Kidney epithelial cell (primary cell): ENCODE data around the gene DENND11. TPM values are rescaled to one million over a fixed set of nuclear protein-coding genes. Genes with fewer than 3 reads are reported as not detected.

ENCODE experiments used
- DNase-seq: peaks from one replicate; pipeline ENCODE4 v3.0.0-alpha.2; 2010; ENCODE audit warnings: low read depth
- H3K27me3 ChIP-seq: 2 replicates; pipeline ENCODE4 v1.6.0; 2011; ENCODE audit warnings: low read length; ENCODE audit not compliant: control insufficient read depth, insufficient read depth
- H3K36me3 ChIP-seq: 2 replicates; pipeline ENCODE4 v1.5.1; 2011; ENCODE audit warnings: low read length; ENCODE audit not compliant: control insufficient read depth, insufficient read depth
- H3K4me3 ChIP-seq: 2 replicates; pipeline ENCODE4 v1.5.1; 2011; ENCODE audit warnings: low read depth, mild to moderate bottlenecking, control low read depth, low read length
- total RNA-seq: library from RNA; depleted of rRNA; stranded (reverse); fragments of >200 nt; gene quantifications from 2 replicates; pipeline ENCODE4 v1.2.3, GENCODE V29; 2015
- TF ChIP-seq, protein P1 (sequence below): IDR thresholded peaks from 2 replicates; pipeline ENCODE4 v1.5.1; 2011; ENCODE audit warnings: mild to moderate bottlenecking, moderate library complexity, low read length, control low read depth, inconsistent platforms; ENCODE audit not compliant: insufficient read depth, poor library complexity, severe bottlenecking

Gene DENND11
- total RNA-seq, 1 donor from 2014 or later: 17.0 TPM

DNA sequence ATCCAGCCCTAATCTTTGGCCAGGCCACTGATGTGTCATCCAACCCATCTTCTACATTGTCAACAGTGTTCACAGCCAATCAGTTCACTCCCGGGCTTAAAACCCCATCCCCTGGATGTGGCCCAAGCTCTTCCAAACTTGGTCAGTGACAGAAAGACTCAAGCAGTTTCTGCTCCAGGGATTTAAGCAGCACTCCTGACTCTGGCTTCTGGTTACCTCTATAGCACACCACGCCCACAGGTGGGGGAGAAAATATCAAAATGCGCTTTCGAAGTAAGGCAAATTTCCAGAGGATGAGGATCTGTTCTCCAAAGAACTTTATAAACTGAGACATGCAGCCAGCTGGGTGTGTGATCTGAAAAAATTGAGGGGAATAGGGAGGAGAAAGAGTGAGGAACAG, 35.9 kb downstream of the DENND11 start:
- H3K4me3 ChIP-seq: no peak overlapping the region
- TF ChIP-seq, protein P1, sequence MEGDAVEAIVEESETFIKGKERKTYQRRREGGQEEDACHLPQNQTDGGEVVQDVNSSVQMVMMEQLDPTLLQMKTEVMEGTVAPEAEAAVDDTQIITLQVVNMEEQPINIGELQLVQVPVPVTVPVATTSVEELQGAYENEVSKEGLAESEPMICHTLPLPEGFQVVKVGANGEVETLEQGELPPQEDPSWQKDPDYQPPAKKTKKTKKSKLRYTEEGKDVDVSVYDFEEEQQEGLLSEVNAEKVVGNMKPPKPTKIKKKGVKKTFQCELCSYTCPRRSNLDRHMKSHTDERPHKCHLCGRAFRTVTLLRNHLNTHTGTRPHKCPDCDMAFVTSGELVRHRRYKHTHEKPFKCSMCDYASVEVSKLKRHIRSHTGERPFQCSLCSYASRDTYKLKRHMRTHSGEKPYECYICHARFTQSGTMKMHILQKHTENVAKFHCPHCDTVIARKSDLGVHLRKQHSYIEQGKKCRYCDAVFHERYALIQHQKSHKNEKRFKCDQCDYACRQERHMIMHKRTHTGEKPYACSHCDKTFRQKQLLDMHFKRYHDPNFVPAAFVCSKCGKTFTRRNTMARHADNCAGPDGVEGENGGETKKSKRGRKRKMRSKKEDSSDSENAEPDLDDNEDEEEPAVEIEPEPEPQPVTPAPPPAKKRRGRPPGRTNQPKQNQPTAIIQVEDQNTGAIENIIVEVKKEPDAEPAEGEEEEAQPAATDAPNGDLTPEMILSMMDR: no peak

DNA sequence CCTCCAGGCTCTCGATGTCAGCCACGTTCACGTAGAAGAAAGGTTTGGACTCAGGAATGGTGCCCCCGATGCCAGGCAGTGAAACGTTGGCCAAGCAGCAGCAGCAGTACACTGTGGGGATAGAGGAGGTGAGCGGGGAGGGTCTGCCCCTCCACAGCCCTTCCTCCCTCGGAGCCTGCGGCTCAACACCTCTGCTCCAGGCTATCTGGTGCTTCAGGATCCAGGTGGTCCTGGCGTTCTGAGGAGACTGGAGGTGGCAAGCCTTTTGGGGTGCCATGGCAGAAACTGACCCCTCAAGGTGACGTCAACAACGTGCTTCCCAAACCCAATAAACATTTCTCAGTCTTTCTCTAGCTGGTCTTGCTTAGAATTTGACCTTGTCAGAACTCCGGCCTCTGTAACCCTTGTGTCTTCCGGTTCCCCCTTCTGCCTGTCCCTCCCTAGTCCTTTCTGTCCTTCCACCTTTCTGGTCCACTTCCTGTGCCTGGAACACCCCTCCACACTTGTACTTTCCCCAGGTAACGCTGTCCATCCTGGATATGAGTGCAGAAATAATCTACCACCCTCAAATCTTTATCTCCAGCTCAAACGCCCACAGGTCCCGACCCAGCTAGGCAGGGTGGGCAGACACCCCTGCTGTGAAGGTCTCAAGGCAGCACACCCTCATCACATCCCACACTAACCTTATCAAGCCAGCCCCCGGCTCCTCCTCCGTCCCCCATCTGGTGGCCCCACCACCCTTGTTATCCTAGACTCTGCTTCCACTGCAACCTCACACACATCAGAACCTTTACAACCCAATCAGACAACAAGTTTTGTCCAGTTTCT, 36.5 kb downstream of the DENND11 start:
- H3K27me3 ChIP-seq: no peaks in the 10 kb centered on the region
- H3K36me3 ChIP-seq: peaks cover 1% of the 10 kb centered on the region
- H3K4me3 ChIP-seq: no peak overlapping the region
- TF ChIP-seq, protein P1: no peak
- DNase-seq: no peak

More for the DNA sequence above, 35.9 kb downstream of the DENND11 start:
- H3K27me3 ChIP-seq: no peaks in the 10 kb centered on the region
- peaks cover 1% of the 10 kb centered on the region for H3K36me3 ChIP-seq
- no peak for DNase-seq

DNA sequence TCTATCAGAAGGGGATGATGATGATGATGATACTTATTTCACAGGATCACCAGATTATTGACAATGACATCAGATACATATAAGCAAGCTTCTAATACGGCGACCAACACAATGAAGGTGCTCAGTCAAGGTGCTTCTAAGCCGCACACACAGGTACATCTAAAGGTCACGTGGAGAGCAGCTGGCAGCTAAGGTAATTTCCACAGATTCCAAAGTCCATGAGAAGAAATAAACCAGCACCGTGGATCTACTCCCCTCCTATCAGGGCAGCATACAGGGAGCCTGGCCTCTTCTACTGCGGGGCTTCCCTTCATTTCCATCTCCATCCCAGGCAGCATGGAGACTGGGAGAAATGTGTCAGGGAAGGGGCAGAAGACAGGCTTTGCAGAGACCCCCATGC, 37.5 kb downstream of the DENND11 start:
- Histone ChIP-seq H3K27me3 (no peaks in the 10 kb centered on the region), H3K4me3 (no peak overlapping the region), H3K36me3 (peaks cover 2% of the 10 kb centered on the region)
- DNase-seq: no peak
- TF ChIP-seq, protein P1: no peak

DNA sequence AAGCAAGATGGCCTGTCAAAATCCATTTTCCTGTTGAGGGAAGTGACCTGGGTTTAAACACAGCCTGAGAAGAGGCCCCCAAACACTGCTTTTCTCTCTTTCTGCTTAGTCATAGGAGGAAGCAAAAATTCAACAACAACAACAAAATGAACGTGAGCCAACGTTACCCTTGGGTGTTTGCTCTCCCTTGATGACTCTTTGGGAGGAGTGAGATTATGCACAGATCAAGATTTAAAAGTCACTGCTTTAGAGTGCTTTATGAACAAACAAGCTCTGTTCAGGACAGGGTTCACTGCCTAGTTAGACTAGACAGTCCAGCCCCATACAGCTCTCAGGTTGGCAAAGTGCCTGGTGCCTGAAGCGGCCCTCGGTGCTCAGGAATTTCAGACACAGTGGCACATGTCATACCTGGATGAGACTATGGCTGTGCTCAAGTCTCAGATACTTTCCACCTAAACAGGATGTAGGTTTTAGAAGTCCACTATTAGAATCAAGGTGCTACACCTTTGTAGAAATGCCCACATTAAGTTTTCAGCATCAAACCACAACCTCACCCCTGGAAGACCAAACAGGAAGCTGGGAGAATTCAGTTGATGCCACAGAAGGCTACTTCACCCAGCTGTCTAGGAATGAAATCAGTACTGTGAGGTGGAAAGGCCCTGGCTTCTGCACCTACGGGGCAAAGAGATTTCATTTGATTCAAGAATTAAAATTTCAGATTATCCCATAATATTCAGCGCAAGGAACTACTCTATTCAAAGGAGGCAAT, 38.7 kb downstream of the DENND11 start:
- Histone ChIP-seq H3K4me3 (no peak overlapping the region), H3K27me3 (no peaks in the 10 kb centered on the region), H3K36me3 (peaks cover 3% of the 10 kb centered on the region)
- no peak for DNase-seq
- TF ChIP-seq, protein P1: no peak

DNA sequence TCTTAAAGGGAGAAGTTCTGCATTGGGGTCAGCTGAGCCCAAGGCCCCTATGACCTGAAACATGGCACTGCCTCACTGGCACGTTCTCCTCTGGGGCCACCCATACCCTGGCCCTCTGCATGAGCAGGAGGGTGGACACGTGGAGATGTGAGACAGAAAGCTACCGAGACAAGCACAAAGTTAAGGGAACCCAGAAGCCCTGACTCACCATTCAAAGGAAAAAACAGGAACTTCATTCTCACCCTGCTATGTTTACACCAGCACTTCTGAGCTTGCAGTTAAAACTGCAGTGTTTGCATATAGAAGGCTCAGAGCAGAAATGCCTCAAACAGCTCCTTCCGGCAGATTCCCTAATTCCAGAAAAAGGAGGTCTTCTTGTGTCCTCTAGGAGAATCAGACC, 41.7 kb downstream of the DENND11 start:
- TF ChIP-seq, protein P1: no peak
- DNase-seq: no peak
- no peaks in the 10 kb centered on the region for H3K27me3 ChIP-seq
- H3K4me3 ChIP-seq: no peak overlapping the region
- H3K36me3 ChIP-seq: peaks cover 3% of the 10 kb centered on the region
